ENCODE measurements around the gene RXRA. TPM values are rescaled to one million over a fixed set of nuclear protein-coding genes. Genes with fewer than 3 reads are reported as not detected.

RXRA gene
- total and polyA plus RNA-seq, 2 of the 13 experiments (the other 11 are each of a cell fraction or from before 2014, with no cell fraction given): 18.9 to 29.2 TPM

DNA sequence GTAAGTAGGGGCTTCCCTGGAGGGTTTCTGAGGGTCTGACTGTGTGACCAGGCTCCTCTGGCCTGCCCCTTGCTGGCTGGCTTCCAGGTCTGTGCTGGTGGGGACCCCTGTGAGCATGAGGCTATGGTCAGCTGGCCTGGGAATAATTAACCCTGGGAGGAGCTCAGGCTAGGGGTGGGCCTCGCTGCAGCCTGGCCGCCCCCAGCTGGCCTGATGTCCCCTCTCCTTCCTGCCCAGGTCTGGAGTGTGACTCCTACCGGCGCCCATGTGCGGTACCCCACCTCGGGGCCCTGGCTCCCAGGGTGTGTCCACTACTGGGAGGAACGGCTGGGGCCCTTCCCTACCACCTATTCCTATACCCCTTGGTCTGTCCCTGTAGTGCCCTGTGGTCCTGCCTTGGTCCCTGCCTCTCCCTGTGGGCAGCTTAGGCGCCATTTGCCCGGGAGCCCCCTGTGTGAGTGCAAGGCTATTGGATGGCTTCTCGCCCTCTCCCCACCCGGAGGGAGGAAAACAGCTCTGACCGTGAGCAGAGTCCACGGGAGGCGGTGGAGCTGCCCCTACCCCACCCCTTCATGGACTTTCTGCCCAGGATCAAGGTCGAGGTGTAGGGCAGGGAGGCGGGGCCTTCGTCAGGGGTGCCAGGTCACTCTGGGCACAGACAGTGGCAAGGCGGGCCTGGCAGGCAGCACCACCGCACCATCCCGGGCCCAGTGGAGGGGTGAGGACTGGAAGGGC lies 9.4 kb downstream of the RXRA start (continued):
- TF ChIP-seq ZNF574 (CRISPR knock-in tag; IDR thresholded peaks at IDR 0.05) (peak; percentile 38; the same call in 1 of the 2 replicates), ESRRA (CRISPR knock-in tag; IDR thresholded peaks at IDR 0.05; ENCODE audit: low read depth) (peak; percentile 90; the same call in 1 of the 2 replicates), TBX2 (CRISPR knock-in tag; IDR thresholded peaks at IDR 0.05; ENCODE audit: borderline replicate concordance) (0 out of 2 replicates have a peak, but pooled peaks have one; percentile 7), ZNF709 (CRISPR knock-in tag; IDR thresholded peaks at IDR 0.05) (0 out of 2 replicates have a peak, but pooled peaks have one; percentile 9), NR2F1 (CRISPR knock-in tag; IDR thresholded peaks at IDR 0.05) (peak in 1 of 2 experiments; percentile 12; a peak in 1 of 4 replicates), TCF12 (IDR thresholded peaks at IDR 0.05) (no peak), TCF12 (CRISPR knock-in tag; IDR thresholded peaks at IDR 0.05) (peak; percentile 27; the same call in 1 of the 2 replicates), ARID4A (CRISPR knock-in tag; IDR thresholded peaks at IDR 0.05; ENCODE audit: borderline replicate concordance) (peak; percentile 5; the same call in 1 of the 2 replicates), ZSCAN31 (CRISPR knock-in tag; IDR thresholded peaks at IDR 0.05; ENCODE audit: low read depth) (no peak), MEIS1 (CRISPR knock-in tag; IDR thresholded peaks at IDR 0.05; ENCODE audit: borderline replicate concordance) (peak; percentile 45; the same call in 1 of the 2 replicates), AKAP8 (CRISPR knock-in tag; IDR thresholded peaks at IDR 0.05) (0 out of 2 replicates have a peak, but pooled peaks have one; percentile 40), GATAD2A (CRISPR knock-in tag; IDR thresholded peaks at IDR 0.05) (peak; percentile 46), MTA1 (CRISPR knock-in tag; IDR thresholded peaks at IDR 0.05; ENCODE audit: borderline replicate concordance) (peak; percentile 76; the same call in 1 of the 2 replicates), MAZ (IDR thresholded peaks at IDR 0.05; ENCODE audit: borderline replicate concordance, low read depth, low read length) (peak; percentile 26; the same call in 1 of the 2 replicates), MAZ (CRISPR knock-in tag; IDR thresholded peaks at IDR 0.05; ENCODE audit: low read depth) (no peak), NRL (CRISPR knock-in tag; IDR thresholded peaks at IDR 0.05; ENCODE audit: borderline replicate concordance) (peak; percentile 53; the same call in 1 of the 2 replicates)
- TF ChIP-seq, protein P1, sequence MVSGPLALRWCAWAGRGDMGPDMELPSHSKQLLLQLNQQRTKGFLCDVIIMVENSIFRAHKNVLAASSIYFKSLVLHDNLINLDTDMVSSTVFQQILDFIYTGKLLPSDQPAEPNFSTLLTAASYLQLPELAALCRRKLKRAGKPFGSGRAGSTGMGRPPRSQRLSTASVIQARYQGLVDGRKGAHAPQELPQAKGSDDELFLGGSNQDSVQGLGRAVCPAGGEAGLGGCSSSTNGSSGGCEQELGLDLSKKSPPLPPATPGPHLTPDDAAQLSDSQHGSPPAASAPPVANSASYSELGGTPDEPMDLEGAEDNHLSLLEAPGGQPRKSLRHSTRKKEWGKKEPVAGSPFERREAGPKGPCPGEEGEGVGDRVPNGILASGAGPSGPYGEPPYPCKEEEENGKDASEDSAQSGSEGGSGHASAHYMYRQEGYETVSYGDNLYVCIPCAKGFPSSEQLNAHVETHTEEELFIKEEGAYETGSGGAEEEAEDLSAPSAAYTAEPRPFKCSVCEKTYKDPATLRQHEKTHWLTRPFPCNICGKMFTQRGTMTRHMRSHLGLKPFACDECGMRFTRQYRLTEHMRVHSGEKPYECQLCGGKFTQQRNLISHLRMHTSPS (CRISPR knock-in tag; IDR thresholded peaks at IDR 0.05; ENCODE audit: low read depth): peak; percentile 99
